GM19467 (cell line): Measurements from ENCODE around the gene ARMH3.

Experiments used
- ATAC-seq: cut with Tn5 transposase; IDR thresholded peaks from one replicate; pipeline ENCODE4 v1.9.1; 2021; ENCODE audit warnings: mild to moderate bottlenecking, moderate library complexity; ENCODE audit not compliant: unreplicated experiment

The ARMH3 gene

DNA sequence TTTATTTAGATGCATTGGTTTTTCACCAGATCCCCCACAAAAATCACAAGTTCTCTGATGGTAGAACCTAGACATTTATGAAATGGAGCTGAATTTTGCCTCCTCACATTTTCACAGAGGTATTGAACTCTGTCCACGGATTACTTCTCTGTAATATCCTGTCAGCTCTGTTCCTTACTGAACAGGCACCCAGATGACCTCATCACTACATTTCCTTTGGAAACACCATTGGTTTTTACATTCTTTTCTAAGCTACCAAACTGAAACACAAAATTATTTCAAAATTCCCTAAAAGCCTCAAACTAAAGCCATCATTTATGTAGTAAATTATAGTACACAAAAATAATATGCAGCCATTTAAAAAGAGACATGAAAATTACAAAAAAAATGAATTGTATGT lies 114.1 kb downstream of the ARMH3 start:
- no peak for ATAC-seq

DNA sequence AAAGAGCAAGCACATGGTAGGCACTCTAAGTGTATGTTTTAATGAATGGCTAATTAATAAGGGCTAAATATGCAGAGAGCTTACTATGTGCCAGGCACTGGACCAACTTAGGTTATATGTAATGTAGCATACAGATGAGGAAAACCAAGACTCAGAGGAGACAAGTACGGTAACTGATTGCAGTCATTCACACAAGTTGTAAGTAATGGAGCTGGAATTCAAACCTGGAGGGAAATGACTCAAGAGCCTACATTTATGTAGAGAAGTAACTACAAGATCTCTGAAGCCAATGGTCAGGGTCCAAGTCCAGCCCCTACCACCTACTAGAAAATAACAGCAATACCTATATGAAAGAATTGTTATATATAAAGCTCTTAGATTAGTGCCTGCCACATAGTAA lies 115.1 kb downstream of the ARMH3 start:
- no peak for ATAC-seq

DNA sequence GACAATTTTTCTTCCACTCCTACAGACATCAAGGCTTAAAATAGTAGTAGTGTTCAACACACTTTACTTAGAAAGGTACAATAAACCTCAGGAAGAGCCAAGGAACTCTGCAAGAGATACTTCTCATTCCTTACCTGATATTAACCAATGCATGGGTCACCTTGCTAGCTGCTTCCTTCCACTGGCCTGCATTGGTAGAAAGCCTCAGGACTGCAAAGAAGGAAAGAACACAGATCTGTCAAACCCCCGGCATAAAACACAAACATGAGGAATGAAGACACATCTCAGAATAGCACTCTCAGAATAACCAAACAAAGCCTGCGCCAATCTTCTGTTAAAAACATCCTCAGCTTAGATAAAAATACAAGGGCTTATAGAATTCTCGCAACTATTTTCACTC lies 116.2 kb downstream of the ARMH3 start:
- ATAC-seq, result no peak

DNA sequence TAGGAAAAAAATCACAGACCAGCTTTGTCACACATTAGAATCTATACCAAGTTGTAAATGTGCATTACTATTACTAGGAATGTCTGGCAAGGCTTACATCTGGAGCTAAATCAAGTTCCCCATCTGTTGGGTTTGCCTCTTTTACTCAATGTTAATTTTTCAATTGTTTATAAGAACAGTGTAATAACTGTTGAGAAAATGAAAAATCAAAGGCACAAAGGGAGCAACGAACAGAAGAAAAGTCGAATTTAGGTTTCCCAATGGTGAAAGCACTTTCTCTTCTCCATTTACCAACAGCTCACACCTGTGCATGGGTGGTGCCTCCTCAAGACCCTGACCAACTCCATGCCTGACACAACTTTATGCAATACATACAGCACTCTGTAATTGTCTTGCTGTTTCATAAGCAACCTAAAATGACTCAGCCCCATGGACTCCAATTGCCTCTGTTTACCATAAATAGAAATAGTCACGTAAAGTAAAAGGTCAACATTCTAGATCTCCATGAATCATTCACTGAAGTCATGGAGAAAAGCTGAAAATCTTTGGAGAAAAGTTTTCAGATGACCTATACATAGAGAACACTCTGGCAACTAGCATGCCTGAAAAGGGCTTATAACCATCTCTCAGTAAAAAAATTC lies 116.8 kb downstream of the ARMH3 start:
- ATAC-seq, result no peak

DNA sequence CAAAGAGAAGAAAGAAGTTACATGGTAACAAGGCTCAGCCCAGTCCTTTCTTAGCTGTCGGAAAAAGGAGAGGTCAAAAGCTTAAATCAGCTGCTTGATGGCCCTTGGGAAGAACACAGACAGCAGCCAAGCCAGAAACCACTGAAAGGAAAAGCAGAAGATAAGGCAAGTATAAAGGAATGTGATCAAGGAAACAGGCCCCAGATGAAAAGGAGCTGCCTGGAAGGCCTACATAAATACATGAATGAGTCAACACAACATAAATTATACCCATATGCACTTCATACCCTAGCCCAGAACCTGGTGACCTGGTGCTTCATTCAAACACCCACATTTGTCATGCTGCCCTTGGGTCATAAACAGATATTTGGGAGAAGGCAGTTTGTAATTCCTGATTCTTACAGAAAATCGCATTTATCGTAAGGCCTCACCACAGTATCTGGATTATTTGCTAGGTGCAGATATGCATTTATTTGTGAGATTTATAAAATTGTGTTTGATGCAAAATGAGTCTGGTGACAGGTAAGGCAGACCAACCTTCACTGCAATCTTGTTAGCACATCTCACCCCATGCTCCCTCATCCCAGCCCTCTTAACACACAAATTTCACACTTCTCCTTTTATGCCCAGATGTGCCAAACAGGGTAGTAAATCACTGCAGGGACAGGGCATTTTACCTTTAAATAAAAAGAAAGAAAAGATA lies 117.5 kb downstream of the ARMH3 start:
- ATAC-seq, result no peak

DNA sequence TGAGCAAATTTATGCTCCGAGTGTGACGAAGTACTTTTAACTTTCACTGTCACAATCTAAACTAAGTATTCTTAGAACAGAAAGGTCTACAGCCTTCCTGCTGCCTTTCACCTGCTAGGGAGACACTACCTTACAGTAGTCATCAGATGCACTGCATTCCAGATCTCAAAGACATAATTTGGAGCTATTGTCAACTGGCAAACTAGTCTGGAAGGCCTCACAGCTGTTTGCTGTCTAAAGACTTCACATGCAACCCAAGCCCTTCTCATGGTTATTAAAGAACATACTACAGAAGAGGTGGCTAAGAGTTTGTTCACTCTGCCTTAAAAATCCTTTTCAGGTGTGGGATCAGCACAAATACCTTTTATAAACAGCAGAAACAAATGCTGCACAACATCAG lies 120.5 kb downstream of the ARMH3 start:
- ATAC-seq, result no peak

DNA sequence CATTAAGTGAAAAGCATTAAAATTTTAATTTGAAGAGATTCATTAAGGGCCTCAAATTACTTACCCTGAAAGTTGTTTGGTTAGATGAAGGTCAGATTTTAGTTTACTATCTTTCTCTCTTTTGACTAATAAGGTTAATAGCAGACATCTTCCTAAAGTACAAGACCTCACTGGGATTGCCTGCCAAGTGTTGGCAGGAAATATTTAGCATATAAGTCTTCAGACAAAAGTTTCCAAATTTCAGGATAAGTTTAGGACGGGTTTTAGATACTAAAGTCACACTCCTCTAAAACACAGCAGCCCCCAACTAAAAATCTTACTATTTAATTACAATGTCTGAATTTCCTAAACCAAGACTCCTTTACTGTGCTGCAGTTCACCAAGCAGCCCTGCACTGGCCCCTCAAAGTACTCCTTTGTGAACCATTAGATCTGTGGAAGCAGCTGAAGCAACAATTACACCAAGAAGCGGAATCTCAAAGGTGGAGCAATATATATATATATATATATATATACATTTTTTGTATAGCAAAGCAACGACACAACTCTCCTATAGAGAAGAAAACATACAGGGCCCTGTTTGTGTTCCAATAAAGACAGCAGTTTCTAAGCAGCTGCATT lies 121.2 kb downstream of the ARMH3 start:
- no peak for ATAC-seq

DNA sequence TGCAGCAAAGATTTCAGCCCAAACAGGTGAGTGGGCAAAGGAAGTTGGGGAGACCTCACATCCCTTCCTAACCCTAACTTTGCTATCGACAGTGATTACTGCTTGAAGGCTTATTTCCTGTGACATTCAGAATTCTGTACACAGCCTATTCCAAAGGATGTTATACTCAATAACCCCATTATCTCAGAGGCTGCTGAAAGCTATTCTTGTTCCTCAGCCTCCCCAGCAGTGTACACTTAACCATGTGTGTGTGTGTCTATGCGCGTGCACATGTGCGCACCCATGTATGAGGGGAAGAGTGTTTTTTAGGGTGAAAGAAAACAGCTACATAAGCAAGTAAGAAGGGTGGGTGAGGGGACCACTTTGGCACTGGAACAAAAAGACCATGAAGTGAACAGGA lies 122.0 kb downstream of the ARMH3 start:
- ATAC-seq, result no peak

DNA sequence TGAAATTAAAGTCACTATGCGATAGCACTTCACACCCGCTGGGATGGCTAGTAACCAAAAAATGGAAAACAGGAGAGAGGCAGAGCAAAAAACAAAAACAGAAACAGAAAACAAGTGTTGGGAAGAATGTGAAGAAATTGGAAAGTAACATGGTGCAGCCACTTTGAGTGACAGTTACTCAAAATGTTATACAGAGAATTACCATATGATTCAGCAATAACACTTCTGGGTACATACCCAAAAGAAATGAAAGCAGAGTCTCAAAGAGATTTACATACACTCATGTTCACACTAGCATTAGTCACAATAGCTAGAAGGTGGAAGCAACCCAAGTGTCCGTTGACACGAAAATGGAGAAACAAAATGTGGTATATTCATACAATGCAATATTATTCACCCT lies 123.8 kb downstream of the ARMH3 start:
- ATAC-seq, result no peak

DNA sequence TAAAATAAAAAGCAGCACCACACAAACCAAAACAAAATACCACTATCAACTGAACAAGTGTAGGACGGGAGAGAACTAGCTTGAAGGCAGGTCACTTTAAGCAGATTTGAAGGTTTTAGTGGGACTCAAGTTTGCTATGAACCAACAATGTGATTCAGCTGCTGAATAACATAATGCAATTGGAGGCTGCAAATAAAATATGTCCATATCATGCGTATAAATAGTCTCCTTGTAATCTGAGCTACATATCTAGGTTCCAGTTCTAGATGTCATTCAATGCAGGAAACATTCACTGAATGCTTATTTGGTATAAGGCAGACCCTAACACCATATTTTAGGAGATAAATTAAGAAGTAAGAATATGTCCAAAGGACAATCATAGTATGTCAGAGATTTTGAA lies 130.9 kb downstream of the ARMH3 start:
- no peak for ATAC-seq

DNA sequence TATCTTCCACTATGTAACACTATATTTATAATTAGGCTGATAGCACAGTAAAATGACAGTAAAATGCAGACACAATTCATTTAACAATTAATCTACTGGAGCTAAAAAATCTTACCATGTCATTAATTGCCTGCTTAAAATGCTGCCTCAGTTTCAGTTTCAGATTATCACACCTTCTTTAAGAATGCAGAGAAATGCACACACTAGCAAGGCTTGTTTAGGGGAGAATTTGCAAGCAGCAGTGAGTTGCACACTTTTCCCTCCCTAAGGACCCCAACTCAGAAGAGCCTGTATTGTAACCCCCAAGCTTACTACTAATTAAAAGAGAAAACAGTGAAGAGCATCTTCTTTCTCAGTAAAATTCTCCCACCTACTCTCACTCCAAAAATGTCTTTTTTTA lies 132.7 kb downstream of the ARMH3 start:
- no peak for ATAC-seq

DNA sequence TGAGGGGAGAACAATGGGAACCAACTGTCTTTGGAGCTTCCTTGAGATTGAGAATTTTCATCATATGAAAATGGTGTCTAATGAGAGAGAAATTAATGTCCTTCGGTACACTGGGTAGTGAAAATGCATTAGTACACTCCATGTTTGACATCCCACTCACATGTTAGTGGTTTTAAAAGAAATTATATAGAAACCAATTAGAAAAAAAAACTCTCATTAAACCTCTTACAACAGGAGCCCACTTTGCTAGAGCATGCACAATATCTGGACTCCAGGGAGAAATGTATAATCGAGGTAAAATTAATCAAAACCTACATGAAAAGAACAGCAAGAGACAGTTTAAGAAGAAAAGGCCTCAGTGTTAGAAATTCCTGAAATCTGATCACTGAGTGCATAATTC lies 133.1 kb downstream of the ARMH3 start:
- ATAC-seq, result no peak

DNA sequence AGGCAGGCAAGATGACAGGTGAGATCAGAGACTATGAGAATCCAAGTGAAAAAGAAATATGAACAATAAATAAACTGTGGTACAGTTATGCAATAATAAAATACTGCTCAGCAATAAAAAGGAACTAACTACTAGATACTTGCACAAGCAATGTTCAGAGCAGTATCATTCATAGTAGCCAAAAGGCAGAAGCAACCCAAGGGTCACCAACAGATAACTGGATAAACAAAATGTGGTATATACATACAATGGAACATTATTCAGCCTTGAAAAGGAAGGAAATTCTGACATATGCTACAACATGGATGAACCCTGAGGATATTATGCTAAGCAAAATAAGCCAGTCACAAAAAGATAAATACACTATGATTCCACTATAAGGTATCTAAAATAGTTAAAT lies 135.4 kb downstream of the ARMH3 start:
- no peak for ATAC-seq

DNA sequence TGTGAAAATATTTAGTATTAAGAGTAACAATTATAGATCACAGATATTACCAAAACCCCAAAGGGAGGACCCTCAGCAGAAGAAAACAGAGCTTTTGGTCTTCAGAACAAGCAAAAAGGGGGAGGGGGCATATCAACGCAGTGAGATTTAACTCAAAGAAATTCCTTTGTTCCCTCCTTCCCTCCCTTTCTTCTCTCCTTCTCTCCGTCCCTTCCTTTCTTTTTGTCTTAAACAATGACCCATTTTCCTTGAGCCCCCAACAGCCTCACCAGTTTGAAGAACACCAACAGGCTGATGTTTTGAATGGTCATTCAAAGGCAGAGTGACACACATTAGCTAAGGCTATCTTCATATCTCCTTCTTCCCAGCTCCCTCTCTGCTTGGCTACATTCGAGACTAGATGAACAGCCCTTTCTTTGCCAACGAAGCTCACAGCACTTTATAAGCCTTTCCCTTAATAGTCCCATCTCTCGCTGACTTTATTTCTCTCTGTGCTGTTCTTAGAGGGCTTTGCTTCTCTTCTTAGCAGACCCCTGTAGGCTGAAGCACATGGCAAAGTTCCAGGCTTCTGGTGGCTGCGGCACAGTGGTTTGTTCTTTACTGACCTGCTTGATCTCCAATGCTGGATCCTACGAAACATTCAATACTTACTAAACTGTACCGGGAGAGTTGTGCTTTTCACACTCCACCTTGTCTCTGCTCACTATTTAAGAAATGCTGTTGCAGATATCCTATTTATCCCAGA lies 136.8 kb downstream of the ARMH3 start:
- ATAC-seq, result no peak

DNA sequence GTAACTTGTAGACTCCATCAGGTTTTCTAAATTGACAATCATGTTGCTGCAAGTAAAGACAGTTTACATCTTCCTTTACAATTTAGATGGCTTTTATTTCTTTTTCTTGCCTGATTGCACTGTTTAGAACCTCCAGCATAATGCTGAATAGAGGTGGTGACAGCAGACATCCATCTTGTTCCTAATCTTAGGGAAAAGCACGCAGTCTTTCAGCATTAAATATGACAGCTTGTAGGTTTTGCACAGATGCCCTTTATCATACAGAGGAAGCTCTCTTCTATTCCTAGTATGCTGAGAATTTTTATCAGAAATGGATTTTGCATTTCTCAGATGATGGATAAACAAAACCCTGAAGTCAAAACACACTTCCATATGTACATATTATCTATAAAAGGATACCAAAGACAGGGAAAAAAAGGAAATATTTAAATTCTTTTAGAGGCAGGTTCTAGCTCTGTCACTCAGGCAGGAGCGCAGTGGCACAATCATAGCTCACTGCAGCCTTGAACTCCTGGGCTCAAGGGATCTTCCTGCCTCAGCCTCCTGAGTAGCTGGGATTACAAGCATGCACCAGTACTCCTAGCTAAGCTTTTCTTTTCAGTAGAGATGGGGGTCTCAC lies 143.3 kb downstream of the ARMH3 start:
- no peak for ATAC-seq

DNA sequence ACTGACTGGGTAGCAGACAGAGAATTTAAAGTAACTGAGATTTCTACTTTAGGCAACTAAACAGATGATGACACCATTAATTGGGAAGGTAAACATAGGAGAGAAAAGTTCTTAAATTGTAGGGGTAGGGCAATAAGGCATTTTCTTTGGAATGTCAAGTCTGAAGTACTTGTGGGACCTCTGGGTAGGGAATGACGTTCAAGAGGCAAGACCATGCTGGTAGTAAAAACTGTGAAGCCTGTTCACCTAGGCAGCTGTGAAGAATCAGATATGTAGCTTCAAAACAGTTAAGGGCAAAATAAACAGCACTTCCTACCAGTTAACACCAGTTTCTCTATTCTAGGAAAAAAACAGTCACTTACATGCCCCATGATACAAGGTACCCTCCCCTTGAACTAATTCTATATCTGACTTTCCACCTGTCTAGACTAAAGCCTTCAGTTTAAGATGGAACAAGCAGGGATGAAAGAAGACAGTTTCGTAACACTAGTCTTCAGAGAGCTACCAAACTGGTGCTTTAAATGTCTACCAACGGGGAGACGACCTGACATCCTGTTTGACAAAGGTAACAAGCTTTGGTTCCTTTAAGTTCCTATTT lies 149.3 kb downstream of the ARMH3 start:
- ATAC-seq, result no peak

DNA sequence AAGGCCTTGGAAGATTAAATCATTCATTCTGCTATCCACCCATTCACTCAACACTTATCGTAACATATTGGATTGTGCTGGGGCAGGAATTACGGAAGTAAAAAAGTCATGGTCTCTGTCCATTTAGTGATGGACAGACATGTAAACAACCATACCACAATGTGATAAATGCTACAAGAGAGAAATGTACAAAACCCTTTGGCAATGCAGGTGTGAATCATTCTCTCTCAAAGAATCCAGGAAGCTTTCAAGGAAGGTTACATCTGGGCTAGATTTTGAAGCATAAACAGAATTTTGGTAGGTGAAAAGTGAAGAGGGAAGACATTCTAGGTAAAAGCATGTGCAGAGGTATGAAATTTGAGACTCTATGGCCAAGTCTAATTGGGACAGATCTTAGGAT lies 150.7 kb downstream of the ARMH3 start:
- ATAC-seq, result no peak

DNA sequence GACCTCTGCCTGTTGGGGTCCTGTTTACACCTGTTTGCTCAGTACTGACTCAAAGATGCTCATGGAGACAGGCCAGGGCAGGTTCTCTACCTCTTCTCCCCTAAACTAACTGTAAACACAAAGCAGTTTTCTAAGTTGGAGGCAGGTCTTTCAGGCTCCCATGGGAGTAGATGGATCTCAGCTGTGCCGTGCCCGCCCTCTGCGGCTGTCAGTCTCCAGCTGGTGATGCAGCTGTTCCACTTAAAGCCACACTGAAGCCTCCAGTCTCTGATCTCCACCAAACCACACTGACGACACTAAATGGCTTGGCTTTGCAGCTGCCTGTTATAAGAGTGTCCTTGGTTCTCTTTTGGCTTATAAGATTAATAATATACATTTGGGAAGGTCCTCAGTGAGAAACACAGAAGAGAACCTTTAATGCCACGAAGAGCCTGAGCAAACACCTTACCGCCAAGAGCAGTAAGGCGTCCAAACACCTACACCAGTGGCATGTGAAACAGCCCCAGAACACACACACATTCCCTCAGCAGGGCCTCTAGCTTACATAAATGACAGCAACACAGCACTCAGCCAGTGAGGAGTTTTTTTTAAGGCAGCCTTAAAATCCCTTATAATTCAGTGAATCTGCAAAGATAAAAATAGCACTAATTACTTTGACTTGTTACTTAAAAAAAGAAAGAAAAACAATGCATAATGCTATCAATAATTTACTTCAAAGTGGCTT lies 152.0 kb downstream of the ARMH3 start:
- peak; percentile 76 for ATAC-seq

DNA sequence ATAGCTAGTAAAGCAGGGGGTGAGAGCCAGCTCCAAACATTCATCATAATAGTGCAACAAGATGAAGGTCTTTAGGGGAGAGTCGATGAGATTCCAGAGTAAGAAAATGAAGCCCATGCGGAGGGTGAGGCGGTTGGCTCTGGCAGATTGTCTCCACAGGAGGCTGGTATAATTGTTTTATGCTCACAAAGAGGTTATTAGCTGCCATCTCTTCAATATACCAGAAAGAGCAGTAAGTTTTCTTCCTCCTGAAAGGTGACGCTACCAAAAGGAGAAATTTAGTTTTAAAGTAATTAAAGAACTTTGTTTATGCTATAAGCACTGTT lies 153.2 kb downstream of the ARMH3 start:
- ATAC-seq, result no peak

DNA sequence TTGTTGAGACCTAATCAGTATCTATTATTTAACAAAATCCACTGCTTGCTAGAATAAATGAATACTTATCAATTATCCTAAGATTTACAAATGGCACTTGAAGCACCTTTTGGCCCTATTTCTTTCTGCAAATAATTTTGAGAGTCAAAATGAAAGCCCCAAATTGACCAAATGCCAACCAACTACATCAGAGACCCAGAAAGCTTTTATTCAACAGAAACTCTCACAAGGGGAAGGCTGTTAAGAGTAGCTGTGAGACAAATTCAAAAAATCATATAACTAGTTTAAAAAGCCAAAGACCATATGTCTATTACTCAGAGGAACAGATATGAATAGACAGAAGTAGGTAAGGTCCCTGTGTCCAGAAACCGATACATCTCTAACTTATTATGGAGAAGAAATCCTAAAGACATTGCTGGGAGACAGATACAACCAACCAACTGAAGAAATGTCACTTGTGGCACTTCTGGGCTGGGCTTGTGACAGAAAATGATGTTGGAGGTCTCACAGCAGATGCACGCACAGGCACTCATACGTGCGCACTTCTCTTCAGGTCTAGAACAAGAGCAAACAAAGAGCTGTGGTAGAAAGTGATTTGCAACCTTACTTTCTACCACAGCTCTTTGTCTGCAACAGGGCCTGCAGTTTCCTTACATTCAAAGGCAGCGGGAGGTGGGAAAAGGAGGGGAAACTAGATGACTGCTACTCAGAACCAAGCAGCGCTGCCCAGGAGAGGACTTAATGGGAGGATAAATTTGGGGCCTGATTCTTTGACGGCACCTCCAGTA lies 153.7 kb downstream of the ARMH3 start:
- ATAC-seq, result no peak
